GM18498 (cell line): ENCODE results near the gene RRP7A.
"Not testable (repeated sequence)": the region's sequence is repeated elsewhere in the genome, so short reads cannot be mapped to it uniquely, and the experiment has no call there.

Experiments
- ATAC-seq: cut with Tn5 transposase; IDR thresholded peaks from one replicate; pipeline ENCODE4 v1.9.1; 2021; ENCODE audit warnings: mild to moderate bottlenecking, moderate library complexity; ENCODE audit not compliant: unreplicated experiment

The RRP7A gene

GRCh38 chr22:42500161-42500835, 19.3 kb downstream of the RRP7A start:
- peak; percentile 60 for ATAC-seq

- ATAC-seq = not testable (repeated sequence)
Measured at GRCh38 chr22:42499773-42500160, 19.8 kb downstream of the RRP7A start.

GRCh38 chr22:42495533-42496141, 24.0 kb downstream of the RRP7A start:
- not testable (repeated sequence) for ATAC-seq

- ATAC-seq = no peak
Measured at GRCh38 chr22:42493393-42493792, 26.2 kb downstream of the RRP7A start.

- ATAC-seq = no peak
Measured at GRCh38 chr22:42492323-42492690, 27.3 kb downstream of the RRP7A start.

GRCh38 chr22:42490243-42490832, 29.3 kb downstream of the RRP7A start:
- ATAC-seq = no peak

- ATAC-seq = no peak
Measured at GRCh38 chr22:42489000-42489399, 30.6 kb downstream of the RRP7A start.

- ATAC-seq = no peak
Measured at GRCh38 chr22:42484506-42484905, 35.1 kb downstream of the RRP7A start.

- not testable (repeated sequence) for ATAC-seq
Measured at GRCh38 chr22:42483610-42484223, 35.9 kb downstream of the RRP7A start.

GRCh38 chr22:42475122-42475521, 44.5 kb downstream of the RRP7A start:
- no peak for ATAC-seq

GRCh38 chr22:42473484-42474193, 46.0 kb downstream of the RRP7A start:
- no peak for ATAC-seq

- no peak for ATAC-seq
Measured at GRCh38 chr22:42472671-42473070, 46.9 kb downstream of the RRP7A start.

GRCh38 chr22:42471441-42471840, 48.2 kb downstream of the RRP7A start:
- ATAC-seq = no peak

GRCh38 chr22:42470366-42471082, 49.1 kb downstream of the RRP7A start:
- no peak for ATAC-seq

- no peak for ATAC-seq
Measured at GRCh38 chr22:42468841-42469240, 50.8 kb downstream of the RRP7A start.

- no peak for ATAC-seq
Measured at GRCh38 chr22:42462016-42462415, 57.6 kb downstream of the RRP7A start.

- ATAC-seq = no peak
Measured at GRCh38 chr22:42461511-42461910, 58.1 kb downstream of the RRP7A start.
